Measurements from ENCODE around the gene UBE3B. TPM values are rescaled to one million over a fixed set of nuclear protein-coding genes. Genes with fewer than 3 reads are reported as not detected.

Gene UBE3B
- total and polyA plus RNA-seq, 2 donors (not counting 1 experiment from before 2014, with no cell fraction given) = 27.2 to 49.7 TPM

DNA sequence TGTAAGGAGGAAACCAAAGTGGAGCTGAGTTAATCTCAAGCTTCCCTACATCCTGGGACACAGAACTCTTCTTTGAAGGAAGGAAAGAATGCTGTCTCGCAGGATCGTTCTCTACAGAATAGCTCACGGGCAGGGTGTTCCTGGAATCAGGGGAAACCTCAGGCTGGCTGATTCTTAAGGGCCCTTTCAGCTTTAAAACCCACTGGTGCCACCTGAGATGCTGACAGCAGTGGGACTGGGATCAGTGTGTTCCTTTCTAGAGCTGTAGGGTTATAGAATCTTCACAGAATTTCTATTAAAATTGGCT, 47.8 kb downstream of the UBE3B start:
- H4K20me1 ChIP-seq (ENCODE audit: control insufficient read depth, extremely low read depth, insufficient read depth, low read length) = no peaks in the 10 kb centered on the region

DNA sequence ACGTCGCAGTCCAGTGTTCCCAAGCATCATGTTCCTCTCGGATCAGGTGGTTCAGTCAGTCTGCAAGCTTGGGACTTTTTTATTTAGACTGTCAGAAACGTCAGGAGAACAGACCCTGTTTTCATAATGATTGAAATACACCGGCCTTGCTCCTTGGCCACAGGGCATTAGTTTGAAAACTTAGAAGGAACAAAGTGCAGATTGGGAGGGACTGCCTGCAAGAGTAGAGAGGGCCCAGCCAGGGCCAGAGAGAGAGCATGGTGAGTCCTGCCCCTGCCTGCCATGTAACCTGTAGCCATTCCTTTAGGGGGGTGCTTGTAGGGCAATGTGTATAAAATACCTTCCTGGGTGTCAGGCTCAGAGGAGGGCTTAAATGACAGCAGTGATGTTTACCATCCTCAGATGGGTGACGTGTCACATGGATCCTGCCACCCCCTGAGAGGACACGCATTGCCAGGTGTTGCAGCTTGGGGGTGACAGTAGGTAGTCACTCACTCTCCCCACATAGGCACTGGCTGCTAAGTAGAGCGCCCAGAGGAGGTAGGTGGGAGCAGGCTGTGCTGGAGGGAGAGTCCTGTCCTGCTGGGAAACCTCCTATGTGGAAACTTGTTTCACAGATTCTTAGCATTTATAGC, 50.2 kb downstream of the UBE3B start:
- H3K4me2 ChIP-seq (ENCODE audit: extremely low read depth, insufficient read depth, low read length) = no peak overlapping the region
- H3K27me3 ChIP-seq (ENCODE audit: control insufficient read depth, insufficient read depth, low read length) = no peaks in the 10 kb centered on the region
- H3K9me3 ChIP-seq (ENCODE audit: control insufficient read depth, insufficient read depth, low read depth, low read length) = no peaks in the 10 kb centered on the region
- peaks cover 14% of the 10 kb centered on the region for H3K36me3 ChIP-seq (ENCODE audit: control insufficient read depth, insufficient read depth, low read length)
- no peak overlapping the region for H3K27ac ChIP-seq (ENCODE audit: insufficient read depth, low read length)
- no peak for DNase-seq (ENCODE audit: low read depth in 2 of 2)
- no peaks in the 10 kb centered on the region for H3K79me2 ChIP-seq (ENCODE audit: control insufficient read depth, insufficient read depth, low read length)
- no peak overlapping the region for H2AFZ ChIP-seq (ENCODE audit: low read length)
- no peaks in the 10 kb centered on the region for H4K20me1 ChIP-seq (ENCODE audit: control insufficient read depth, extremely low read depth, insufficient read depth, low read length)
- H3K4me1 ChIP-seq (ENCODE audit: control insufficient read depth, extremely low read depth, insufficient read depth, low read length) = no peaks in the 10 kb centered on the region
- no peak overlapping the region for H3K4me3 ChIP-seq (replicated peaks in 1 of 4; ENCODE audit: control extremely low read depth in 1 of 4, insufficient read depth in 1 of 4, low read depth in 3 of 4, low read length in 4 of 4)
- TF ChIP-seq, protein P1, sequence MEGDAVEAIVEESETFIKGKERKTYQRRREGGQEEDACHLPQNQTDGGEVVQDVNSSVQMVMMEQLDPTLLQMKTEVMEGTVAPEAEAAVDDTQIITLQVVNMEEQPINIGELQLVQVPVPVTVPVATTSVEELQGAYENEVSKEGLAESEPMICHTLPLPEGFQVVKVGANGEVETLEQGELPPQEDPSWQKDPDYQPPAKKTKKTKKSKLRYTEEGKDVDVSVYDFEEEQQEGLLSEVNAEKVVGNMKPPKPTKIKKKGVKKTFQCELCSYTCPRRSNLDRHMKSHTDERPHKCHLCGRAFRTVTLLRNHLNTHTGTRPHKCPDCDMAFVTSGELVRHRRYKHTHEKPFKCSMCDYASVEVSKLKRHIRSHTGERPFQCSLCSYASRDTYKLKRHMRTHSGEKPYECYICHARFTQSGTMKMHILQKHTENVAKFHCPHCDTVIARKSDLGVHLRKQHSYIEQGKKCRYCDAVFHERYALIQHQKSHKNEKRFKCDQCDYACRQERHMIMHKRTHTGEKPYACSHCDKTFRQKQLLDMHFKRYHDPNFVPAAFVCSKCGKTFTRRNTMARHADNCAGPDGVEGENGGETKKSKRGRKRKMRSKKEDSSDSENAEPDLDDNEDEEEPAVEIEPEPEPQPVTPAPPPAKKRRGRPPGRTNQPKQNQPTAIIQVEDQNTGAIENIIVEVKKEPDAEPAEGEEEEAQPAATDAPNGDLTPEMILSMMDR (conservative IDR thresholded peaks at IDR 0.05 in 1 of 2, IDR thresholded peaks at IDR 0.05 in 1 of 2; ENCODE audit: low read depth in 1 of 2, low read length in 2 of 2) = no peak
- no peak for TF ChIP-seq EZH2 (IDR thresholded peaks at IDR 0.05; ENCODE audit: low read length, missing control alignments)
- H3K9ac ChIP-seq (ENCODE audit: insufficient read depth, low read length) = no peak overlapping the region

More for the DNA sequence above, 47.8 kb downstream of the UBE3B start:
- no peak for DNase-seq (ENCODE audit: low read depth in 2 of 2)
- Histone ChIP-seq H3K9me3 (ENCODE audit: control insufficient read depth, insufficient read depth, low read depth, low read length) (no peaks in the 10 kb centered on the region), H3K27ac (ENCODE audit: insufficient read depth, low read length) (no peak overlapping the region), H2AFZ (ENCODE audit: low read length) (no peak overlapping the region), H3K27me3 (ENCODE audit: control insufficient read depth, insufficient read depth, low read length) (no peaks in the 10 kb centered on the region), H3K4me3 (replicated peaks in 1 of 4; ENCODE audit: control extremely low read depth in 1 of 4, insufficient read depth in 1 of 4, low read depth in 3 of 4, low read length in 4 of 4) (no peak overlapping the region), H3K4me1 (ENCODE audit: control insufficient read depth, extremely low read depth, insufficient read depth, low read length) (no peaks in the 10 kb centered on the region), H3K79me2 (ENCODE audit: control insufficient read depth, insufficient read depth, low read length) (no peaks in the 10 kb centered on the region), H3K9ac (ENCODE audit: insufficient read depth, low read length) (no peak overlapping the region), H3K4me2 (ENCODE audit: extremely low read depth, insufficient read depth, low read length) (no peak overlapping the region), H3K36me3 (ENCODE audit: control insufficient read depth, insufficient read depth, low read length) (peaks cover 22% of the 10 kb centered on the region)
- TF ChIP-seq, protein P1 (conservative IDR thresholded peaks at IDR 0.05 in 1 of 2, IDR thresholded peaks at IDR 0.05 in 1 of 2; ENCODE audit: low read depth in 1 of 2, low read length in 2 of 2) = no peak
- TF ChIP-seq EZH2 (IDR thresholded peaks at IDR 0.05; ENCODE audit: low read length, missing control alignments) = no peak

DNA sequence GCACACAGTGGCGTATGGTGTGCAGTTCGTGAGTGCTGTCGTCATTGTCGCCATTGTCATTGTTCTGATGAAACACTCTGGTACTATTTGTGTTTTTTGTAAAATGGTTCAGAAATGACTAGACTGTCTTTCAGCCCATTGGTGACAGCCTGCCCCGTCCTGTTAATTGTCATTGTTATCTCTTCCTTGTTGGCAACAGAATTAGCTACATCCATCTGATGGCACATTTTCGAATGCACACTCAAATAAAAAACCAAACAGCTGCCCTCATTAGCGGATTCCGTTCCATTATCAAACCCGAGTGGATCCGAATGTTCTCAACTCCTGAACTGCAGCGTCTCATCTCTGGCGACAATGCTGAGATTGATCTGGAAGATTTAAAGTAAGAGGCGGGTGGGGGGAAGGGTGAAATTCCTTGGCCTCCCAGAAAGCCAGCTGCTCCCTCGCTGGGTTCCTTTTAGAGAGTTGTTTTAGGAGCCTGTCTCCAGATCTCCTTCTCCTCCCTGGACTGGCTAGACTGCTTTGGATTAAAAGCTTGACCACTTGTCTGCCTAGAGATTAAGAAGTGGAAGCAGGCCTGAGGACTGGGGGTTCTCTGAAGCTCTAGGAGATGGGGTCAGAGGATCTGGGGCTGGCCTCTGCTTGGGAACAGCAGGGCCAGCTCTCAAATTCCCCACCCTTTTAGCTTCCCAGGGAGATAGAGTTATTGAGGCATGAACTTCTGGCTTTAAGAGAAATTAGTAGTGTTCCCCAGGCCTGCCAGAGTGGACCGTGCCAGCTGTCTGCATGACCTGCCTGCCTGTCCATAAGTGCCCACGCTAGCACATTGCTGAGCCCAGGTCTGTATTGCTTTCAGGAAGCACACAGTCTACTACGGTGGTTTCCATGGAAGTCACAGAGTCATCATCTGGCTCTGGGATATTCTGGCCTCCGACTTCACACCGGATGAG, 52.5 kb downstream of the UBE3B start:
- no peak overlapping the region for H3K27ac ChIP-seq (ENCODE audit: insufficient read depth, low read length)
- DNase-seq (ENCODE audit: low read depth in 2 of 2) = no peak
- no peaks in the 10 kb centered on the region for H4K20me1 ChIP-seq (ENCODE audit: control insufficient read depth, extremely low read depth, insufficient read depth, low read length)
- H3K9ac ChIP-seq (ENCODE audit: insufficient read depth, low read length) = no peak overlapping the region
- no peak overlapping the region for H2AFZ ChIP-seq (ENCODE audit: low read length)
- no peak overlapping the region for H3K4me3 ChIP-seq (replicated peaks in 1 of 4; ENCODE audit: control extremely low read depth in 1 of 4, insufficient read depth in 1 of 4, low read depth in 3 of 4, low read length in 4 of 4)
- H3K4me2 ChIP-seq (ENCODE audit: extremely low read depth, insufficient read depth, low read length) = no peak overlapping the region
- TF ChIP-seq EZH2 (IDR thresholded peaks at IDR 0.05; ENCODE audit: low read length, missing control alignments) = no peak
- H3K79me2 ChIP-seq (ENCODE audit: control insufficient read depth, insufficient read depth, low read length) = no peaks in the 10 kb centered on the region
- no peaks in the 10 kb centered on the region for H3K27me3 ChIP-seq (ENCODE audit: control insufficient read depth, insufficient read depth, low read length)
- H3K36me3 ChIP-seq (ENCODE audit: control insufficient read depth, insufficient read depth, low read length) = peaks cover 8% of the 10 kb centered on the region
- H3K4me1 ChIP-seq (ENCODE audit: control insufficient read depth, extremely low read depth, insufficient read depth, low read length) = no peaks in the 10 kb centered on the region
- H3K9me3 ChIP-seq (ENCODE audit: control insufficient read depth, insufficient read depth, low read depth, low read length) = no peaks in the 10 kb centered on the region

Data from fibroblast of lung (primary cell).